Activated CD4-positive, alpha-beta T cell treated with anti-CD3 and anti-CD28 coated beads, Interleukin-2, amount 10 ng/mL, durations not matched to agents 24 days and 14 days (primary cell): ENCODE results near the gene ZFP42. TPM values are rescaled to one million over a fixed set of nuclear protein-coding genes. Genes with fewer than 3 reads are reported as not detected.
"Not testable (repeated sequence)": the region's sequence is repeated elsewhere in the genome, so short reads cannot be mapped to it uniquely, and the experiment has no call there.

ENCODE experiments used
- DNase-seq: peaks from one replicate; pipeline ENCODE4 v3.0.0; 2022
- H3K27ac Mint-ChIP-seq: one replicate; pipeline ENCODE4 v1.8.0; 2022; ENCODE audit warnings: mild to moderate bottlenecking, mixed read lengths
- H3K27me3 Mint-ChIP-seq: one replicate; pipeline ENCODE4 v1.8.0; 2022; ENCODE audit warnings: mixed read lengths
- H3K36me3 Mint-ChIP-seq: one replicate; pipeline ENCODE4 v1.8.0; 2022; ENCODE audit warnings: low read depth, mild to moderate bottlenecking, mixed read lengths
- H3K4me1 Mint-ChIP-seq: one replicate; pipeline ENCODE4 v1.8.0; 2021; ENCODE audit warnings: mixed read lengths
- H3K4me3 Mint-ChIP-seq: one replicate; pipeline ENCODE4 v1.8.0; 2022; ENCODE audit warnings: mild to moderate bottlenecking, moderate library complexity, mixed read lengths
- H3K9me3 Mint-ChIP-seq: one replicate; pipeline ENCODE4 v1.8.0; 2021; ENCODE audit warnings: mixed read lengths
- intact Hi-C: fragments of 100-400 bp; cut with micrococcal nuclease; formaldehyde crosslinking; loops from one replicate; pipeline ENCODE4 v1.15.1; 2023
- total RNA-seq: library from RNA; stranded (reverse); gene quantifications from 2 replicates; pipeline ENCODE4 v1.2.3, GENCODE V29; 2022

ZFP42 gene
- 0.12 TPM in 1 of 2 replicates, not detected in the other for total RNA-seq

DNA sequence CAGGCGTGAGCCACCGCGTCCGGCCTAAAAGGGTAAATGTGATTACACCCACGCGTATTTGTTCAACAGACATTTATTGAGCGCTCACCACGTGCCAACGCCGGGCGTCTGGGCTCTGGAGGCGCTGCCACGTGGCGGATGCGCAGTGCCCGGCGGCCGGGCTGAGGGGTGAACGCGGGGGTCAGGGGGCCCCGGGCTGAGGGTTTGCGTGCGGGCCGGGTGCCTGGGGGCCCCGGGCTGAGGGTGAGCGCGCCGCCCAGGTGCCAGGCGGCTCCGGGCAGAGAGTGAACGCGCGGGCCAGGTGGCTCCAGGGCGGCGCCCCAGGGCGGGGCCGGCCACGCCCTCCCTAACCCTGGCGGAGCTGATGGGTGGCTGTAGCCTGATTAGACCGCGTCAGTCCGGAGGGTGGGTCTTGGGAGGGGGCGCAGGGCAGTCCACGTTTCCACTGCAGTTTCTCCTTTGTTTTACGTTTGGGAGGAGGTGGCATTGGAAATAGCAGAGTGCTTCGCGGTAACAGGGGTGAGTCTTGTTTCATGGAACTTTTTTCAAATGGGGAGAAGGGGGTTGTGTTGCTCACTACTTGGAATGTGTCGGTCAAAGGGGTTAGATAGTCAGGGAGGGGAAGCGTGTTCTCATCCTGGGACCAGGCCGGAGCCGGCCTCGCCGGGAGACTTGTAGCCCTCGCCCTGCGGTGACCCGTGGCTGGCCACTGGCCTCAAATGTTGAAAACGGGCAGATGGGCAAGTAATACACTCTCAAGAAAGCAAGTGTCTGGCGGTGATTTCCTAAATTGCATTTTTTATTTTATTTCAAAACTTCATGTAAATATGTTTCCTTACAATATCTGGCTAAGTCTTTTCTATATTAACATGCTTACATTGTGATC lies at the start of gene ZFP42:
TSS of gene ZFP42 (plus strand) at position 450 of the 886 bp plus-strand sequence. CDS start 7,037 bp downstream, outside the sequence.
- Mint-ChIP-seq H3K9me3 (peaks cover 8% of the 10 kb centered on the region), H3K36me3 (peaks cover 2% of the 10 kb centered on the region), H3K4me1 (no peaks in the 10 kb centered on the region), H3K4me3 (no peak within 1 kb of the TSS), H3K27ac (no peak within 1 kb of the TSS), H3K27me3 (peaks cover 2% of the 10 kb centered on the region)
- no peak for DNase-seq
- intact Hi-C loops = no loop called here

DNA sequence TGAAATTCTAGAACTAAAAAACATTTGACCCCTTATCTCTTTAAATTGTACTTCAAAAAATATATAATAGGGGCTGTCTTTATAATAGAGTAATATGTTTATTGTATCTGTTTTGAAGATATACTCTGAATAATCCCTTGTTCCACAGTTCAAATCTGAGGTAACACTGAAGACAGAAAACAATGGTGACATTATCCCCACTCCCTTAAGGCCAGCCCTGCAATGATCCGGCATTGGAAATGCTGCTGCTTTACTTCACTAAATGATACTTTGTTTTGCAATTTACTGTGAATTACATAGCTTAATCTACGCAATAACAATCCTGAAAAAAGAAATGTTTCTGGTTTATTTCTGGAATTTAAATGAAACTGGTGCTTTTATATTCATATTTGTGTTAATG lies 34.4 kb upstream of the ZFP42 start:
- Mint-ChIP-seq H3K4me3 (no peak overlapping the region), H3K27ac (no peak overlapping the region), H3K27me3 (no peaks in the 10 kb centered on the region), H3K36me3 (no peaks in the 10 kb centered on the region), H3K9me3 (peaks cover 5% of the 10 kb centered on the region), H3K4me1 (no peaks in the 10 kb centered on the region)
- intact Hi-C loops = no loop called here
- no peak for DNase-seq

DNA sequence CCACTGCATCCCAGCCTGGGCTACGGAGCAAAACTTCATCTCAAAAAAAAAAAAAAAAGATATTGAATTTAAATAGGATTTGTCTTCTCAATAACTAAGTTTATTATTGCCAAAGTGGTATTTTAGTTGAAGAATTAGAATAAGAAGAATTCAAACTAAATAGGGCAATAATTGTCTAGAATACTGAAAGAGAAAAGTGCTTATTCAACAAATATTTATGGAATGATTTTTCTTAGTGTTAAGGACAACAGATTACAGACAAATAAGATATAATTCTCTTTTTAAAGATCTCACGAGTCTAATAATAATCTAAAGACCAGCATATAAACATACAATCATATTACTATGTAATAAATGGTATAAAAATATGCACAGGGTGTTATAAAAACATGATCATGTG lies 33.6 kb upstream of the ZFP42 start:
- Mint-ChIP-seq H3K4me1 (no peaks in the 10 kb centered on the region), H3K27me3 (no peaks in the 10 kb centered on the region), H3K27ac (no peak overlapping the region), H3K4me3 (no peak overlapping the region), H3K9me3 (peaks cover 5% of the 10 kb centered on the region), H3K36me3 (no peaks in the 10 kb centered on the region)
- no peak for DNase-seq
- intact Hi-C loops = no loop called here

DNA sequence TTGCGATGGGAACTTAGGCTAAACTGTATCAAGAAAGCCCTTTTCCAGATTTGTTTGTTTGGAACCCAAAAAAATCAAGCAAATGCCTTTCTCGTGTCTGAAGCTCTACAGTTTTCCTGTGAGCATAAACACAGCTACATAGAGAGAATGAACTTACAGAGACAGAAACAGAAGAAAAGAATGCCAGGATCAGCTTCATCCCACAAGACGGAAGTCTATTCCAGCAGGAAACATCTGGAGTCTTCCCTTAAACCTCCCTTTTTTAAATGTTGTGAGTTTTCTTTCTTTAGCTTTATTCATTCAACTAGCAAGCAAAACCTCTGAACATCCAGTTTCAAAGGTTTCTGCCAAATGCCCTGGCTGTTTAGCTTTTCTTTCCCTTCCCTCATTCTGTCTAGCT lies 32.6 kb upstream of the ZFP42 start:
- Mint-ChIP-seq H3K27me3 (no peaks in the 10 kb centered on the region), H3K9me3 (peaks cover 5% of the 10 kb centered on the region), H3K27ac (no peak overlapping the region), H3K4me3 (no peak overlapping the region), H3K36me3 (no peaks in the 10 kb centered on the region), H3K4me1 (no peaks in the 10 kb centered on the region)
- intact Hi-C loops = no loop called here
- no peak for DNase-seq

DNA sequence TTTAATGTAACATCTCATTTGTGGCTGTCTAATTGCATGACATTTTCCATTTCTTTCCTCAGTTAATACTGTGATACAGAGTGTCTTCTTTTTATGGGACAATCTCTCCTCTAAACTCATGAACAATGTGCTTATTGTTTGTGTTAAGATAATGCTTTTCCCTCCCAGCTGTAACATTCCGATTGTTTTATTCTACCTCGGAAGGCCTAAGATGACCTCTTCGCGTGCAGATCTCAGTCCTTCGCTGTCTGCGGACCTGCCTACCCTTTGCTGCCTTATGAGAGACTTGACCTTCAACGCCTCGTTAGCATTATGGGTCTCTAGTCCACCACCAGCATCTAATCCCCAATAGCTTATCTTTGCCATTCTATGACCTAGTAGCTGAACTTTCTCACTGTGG lies 29.8 kb upstream of the ZFP42 start:
- intact Hi-C loops = no loop called here
- peaks cover 5% of the 10 kb centered on the region for H3K9me3 Mint-ChIP-seq
- no peak overlapping the region for H3K27ac Mint-ChIP-seq
- H3K4me1 Mint-ChIP-seq = no peaks in the 10 kb centered on the region
- DNase-seq = no peak
- H3K36me3 Mint-ChIP-seq = no peaks in the 10 kb centered on the region
- no peaks in the 10 kb centered on the region for H3K27me3 Mint-ChIP-seq
- no peak overlapping the region for H3K4me3 Mint-ChIP-seq

DNA sequence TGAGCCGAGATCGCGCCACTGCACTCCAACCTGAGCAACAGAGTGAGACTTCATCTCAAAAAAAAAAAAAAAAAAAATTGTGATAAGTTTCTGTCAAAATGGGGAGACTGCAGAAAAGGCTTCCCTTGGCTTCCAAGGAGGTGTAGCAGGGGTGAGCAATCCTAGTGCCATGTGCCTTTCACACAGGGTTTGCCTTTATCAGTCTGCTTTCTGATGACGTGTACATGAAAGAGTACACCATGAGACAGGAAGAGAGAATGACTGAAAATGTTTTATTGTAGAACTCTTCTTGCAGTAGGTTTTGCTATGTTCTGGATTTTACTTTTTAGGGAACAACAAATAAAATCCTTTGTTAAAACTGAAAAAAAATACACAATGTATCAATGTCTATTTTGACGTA lies 23.4 kb upstream of the ZFP42 start:
- Mint-ChIP-seq H3K27me3 (no peaks in the 10 kb centered on the region), H3K9me3 (peaks cover 3% of the 10 kb centered on the region), H3K27ac (no peak overlapping the region), H3K36me3 (no peaks in the 10 kb centered on the region), H3K4me1 (no peaks in the 10 kb centered on the region), H3K4me3 (no peak overlapping the region)
- intact Hi-C loops = no loop called here
- DNase-seq = no peak

DNA sequence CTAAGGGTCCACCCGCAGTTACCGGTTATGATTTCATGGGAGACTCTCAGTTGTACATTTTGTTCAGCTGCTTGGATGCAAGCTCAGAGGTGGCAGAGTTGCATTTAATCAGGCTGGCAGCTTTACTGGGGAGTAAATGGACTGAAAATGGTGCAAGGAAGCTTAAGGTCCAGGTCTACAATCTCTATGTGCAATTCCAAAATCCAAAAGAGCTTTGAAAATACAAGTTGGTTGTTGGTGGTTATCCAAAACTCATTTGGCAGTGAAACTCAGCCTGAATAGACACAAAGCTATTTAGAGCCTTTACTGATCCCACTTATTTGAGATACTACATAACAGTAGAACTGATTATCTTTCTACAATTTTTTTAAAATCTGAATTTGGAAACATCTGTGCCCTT lies 11.8 kb upstream of the ZFP42 start:
- H3K36me3 Mint-ChIP-seq = no peaks in the 10 kb centered on the region
- H3K27me3 Mint-ChIP-seq = no peaks in the 10 kb centered on the region
- no peak for DNase-seq
- peaks cover 9% of the 10 kb centered on the region for H3K9me3 Mint-ChIP-seq
- H3K27ac Mint-ChIP-seq = no peak overlapping the region
- H3K4me1 Mint-ChIP-seq = no peaks in the 10 kb centered on the region
- H3K4me3 Mint-ChIP-seq = no peak overlapping the region
- intact Hi-C loops = no loop called here

DNA sequence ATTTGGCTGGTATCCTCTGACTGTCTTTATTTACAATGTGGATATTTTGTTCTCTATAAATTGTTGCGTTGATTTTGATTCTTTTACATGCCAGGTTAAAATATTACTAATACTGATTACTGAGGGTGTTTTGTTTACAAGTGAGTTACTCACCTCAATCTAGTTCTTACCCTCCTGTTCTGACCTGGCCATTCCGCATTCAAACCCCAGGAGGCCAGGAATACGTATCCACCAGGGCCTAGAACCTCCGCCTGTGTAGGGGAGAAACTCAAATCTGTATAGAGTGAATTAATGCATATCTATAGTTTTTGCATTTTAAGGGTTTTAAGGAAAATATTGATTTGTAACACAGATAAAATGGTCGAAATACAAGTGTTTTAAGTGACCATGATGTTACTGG lies 2.6 kb upstream of the ZFP42 start:
- no peak overlapping the region for H3K4me3 Mint-ChIP-seq
- H3K27ac Mint-ChIP-seq = no peak overlapping the region
- peaks cover 2% of the 10 kb centered on the region for H3K27me3 Mint-ChIP-seq
- H3K9me3 Mint-ChIP-seq = peaks cover 3% of the 10 kb centered on the region
- no peak for DNase-seq
- intact Hi-C loops = no loop called here
- H3K4me1 Mint-ChIP-seq = no peaks in the 10 kb centered on the region
- peaks cover 2% of the 10 kb centered on the region for H3K36me3 Mint-ChIP-seq

DNA sequence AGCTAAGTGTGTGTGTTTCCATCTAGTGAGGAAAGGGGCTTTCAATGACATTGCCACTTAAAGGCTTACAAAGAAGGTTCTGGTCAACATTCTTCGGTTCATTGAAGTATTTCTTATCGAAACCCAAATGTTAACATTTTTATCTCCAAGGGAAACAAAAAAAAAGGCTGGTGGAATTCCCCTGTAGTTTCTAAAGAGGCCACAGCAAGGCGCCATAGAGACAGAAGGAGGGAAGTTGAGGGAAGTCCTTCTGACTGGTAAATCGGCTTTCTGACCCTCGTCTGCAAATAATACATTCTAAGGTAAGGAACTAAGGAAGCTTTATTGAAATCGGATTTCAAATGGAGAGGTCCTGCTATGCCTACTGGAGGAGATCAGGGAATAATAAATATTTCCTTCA lies 1.7 kb upstream of the ZFP42 start:
- Mint-ChIP-seq H3K9me3 (peaks cover 3% of the 10 kb centered on the region), H3K4me1 (no peaks in the 10 kb centered on the region), H3K36me3 (peaks cover 2% of the 10 kb centered on the region), H3K27me3 (peaks cover 2% of the 10 kb centered on the region), H3K4me3 (no peak overlapping the region), H3K27ac (no peak overlapping the region)
- intact Hi-C loops = no loop called here
- DNase-seq = no peak

DNA sequence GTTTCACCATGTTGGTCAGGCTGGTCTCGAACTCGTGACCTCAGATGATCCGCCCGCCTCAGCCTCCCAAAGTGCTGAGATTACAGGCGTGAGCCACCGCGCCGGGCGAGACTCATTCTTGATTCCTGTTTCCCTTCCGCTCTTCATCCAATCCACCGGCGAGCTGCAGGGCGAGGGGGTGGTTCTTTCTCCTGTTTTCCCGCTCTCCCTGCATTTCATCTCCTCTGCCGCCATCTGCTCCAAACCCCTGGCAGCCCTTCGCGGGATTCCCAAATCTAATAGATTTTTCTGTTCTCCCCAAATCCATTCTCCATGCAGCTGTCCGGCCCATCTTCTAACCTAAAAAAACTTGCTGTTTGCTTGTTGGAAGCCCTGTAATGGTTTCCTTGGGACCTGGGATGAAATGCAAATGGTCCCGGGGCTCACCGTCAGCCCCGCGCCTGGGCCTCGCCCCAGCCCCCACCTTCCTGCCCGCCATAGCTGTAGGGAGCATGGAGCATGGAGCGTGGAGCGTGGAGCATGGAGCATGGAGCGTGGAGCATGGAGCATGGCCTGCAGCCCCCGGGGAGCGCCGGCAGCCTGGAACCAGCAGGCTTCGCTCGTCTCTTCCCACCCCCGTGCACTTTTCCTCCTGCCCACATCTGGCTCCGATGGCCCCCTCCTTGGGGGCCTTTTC lies 1.1 kb downstream of the ZFP42 start:
- no peak for DNase-seq
- peaks cover 2% of the 10 kb centered on the region for H3K27me3 Mint-ChIP-seq
- intact Hi-C loops = no loop called here
- H3K36me3 Mint-ChIP-seq = peaks cover 2% of the 10 kb centered on the region
- no peak overlapping the region for H3K27ac Mint-ChIP-seq
- no peak overlapping the region for H3K4me3 Mint-ChIP-seq
- H3K9me3 Mint-ChIP-seq = peaks cover 8% of the 10 kb centered on the region
- H3K4me1 Mint-ChIP-seq = no peaks in the 10 kb centered on the region

DNA sequence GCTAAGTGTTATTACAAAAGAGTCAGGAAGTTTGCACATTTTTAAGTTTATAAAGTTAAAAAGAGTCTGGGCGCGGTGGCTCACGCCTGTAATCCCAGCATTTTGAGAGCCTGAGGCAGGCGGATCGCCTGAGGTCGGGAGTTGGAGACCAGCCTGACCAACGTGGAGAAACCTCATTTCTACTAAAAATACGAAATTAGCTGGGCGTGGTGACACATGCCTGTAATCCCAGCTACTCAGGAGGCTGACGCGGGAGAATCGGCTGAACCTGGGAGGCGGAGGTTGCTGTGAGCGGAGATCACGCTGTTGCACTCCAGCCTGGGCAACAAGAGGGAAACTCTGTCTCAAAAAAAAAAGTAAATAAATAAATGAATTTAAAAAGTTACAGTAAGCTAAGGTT lies 2.4 kb downstream of the ZFP42 start:
- H3K4me1 Mint-ChIP-seq, intact Hi-C loops, DNase-seq, H3K4me3 Mint-ChIP-seq, H3K9me3 Mint-ChIP-seq, H3K36me3 Mint-ChIP-seq, H3K27ac Mint-ChIP-seq, H3K27me3 Mint-ChIP-seq: not testable (repeated sequence)

DNA sequence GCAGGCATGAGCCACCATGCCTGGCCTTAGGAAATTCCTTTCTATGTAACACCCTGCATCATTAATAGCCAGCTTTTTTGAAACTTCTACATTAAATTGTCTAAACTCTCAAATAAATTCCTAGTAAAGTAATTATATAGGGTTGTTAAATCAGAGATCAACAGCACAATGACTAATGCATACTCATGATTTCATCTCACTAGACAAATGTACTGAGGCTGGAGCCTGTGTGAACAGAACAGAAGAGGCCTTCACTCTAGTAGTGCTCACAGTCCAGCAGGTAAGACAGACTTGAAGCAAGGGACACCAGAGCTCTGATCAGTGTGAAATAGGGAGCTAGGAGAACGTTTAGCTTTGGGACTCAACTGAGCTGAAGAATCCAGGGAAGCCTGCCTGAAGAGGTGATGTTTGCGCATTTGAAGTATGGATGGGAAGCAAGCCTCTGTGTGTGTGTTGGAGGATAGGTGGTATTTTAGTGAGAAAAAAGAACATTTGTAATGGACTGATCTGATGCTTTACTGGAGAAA lies 3.9 kb downstream of the ZFP42 start:
- DNase-seq = no peak
- no peaks in the 10 kb centered on the region for H3K4me1 Mint-ChIP-seq
- H3K9me3 Mint-ChIP-seq = peaks cover 8% of the 10 kb centered on the region
- no peak overlapping the region for H3K4me3 Mint-ChIP-seq
- peaks cover 2% of the 10 kb centered on the region for H3K36me3 Mint-ChIP-seq
- intact Hi-C loops = no loop called here
- no peak overlapping the region for H3K27ac Mint-ChIP-seq
- peaks cover 2% of the 10 kb centered on the region for H3K27me3 Mint-ChIP-seq

DNA sequence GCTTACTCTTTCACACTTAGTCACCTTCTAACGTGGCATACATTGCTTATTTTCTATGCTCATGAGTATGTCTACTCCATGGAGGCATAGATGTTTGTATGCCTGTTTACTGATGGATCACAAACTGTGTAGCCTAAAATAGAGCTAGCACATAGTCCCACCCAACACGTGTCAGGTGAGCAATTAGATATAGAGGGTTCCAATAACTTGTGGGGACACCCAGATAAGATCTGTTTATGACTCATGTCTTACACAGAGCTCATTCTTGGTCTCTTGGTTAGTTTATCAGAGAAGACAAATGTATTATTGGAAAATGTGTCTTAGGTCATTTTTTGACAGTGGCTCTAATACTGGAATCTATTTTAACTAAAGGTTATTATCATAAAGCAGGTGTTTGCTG lies 6.8 kb downstream of the ZFP42 start:
- H3K36me3 Mint-ChIP-seq = peaks cover 2% of the 10 kb centered on the region
- H3K27ac Mint-ChIP-seq = no peak overlapping the region
- peaks cover 12% of the 10 kb centered on the region for H3K9me3 Mint-ChIP-seq
- H3K27me3 Mint-ChIP-seq = peaks cover 2% of the 10 kb centered on the region
- intact Hi-C loops = no loop called here
- no peaks in the 10 kb centered on the region for H3K4me1 Mint-ChIP-seq
- H3K4me3 Mint-ChIP-seq = no peak overlapping the region
- DNase-seq = no peak

DNA sequence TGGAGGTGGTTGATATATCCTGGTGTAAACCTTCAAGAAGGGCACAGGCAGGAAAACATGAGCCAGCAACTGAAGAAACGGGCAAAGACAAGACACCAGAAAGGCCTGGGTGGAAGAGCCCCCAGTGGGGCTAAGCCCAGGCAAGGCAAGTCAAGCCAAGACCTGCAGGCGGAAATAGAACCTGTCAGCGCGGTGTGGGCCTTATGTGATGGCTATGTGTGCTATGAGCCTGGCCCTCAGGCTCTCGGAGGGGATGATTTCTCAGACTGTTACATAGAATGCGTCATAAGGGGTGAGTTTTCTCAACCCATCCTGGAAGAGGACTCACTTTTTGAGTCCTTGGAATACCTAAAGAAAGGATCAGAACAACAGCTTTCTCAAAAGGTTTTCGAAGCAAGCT lies 7.2 kb downstream of the ZFP42 start:
- no peaks in the 10 kb centered on the region for H3K36me3 Mint-ChIP-seq
- DNase-seq = no peak
- no peaks in the 10 kb centered on the region for H3K27me3 Mint-ChIP-seq
- no peak overlapping the region for H3K27ac Mint-ChIP-seq
- no peak overlapping the region for H3K4me3 Mint-ChIP-seq
- intact Hi-C loops = no loop called here
- H3K4me1 Mint-ChIP-seq = no peaks in the 10 kb centered on the region
- H3K9me3 Mint-ChIP-seq = peaks cover 9% of the 10 kb centered on the region
